Upper lobe of left lung (tissue), 6 donors: ENCODE data around the gene RHOB. TPM values are rescaled to one million over a fixed set of nuclear protein-coding genes. Genes with fewer than 3 reads are reported as not detected.

Source experiments
- ATAC-seq, 2 donors: fragments of 200-7000 bp; cut with Tn5 transposase; one replicate each; pipeline ENCODE4 v1.9.1; 2022; ENCODE audit warnings: mild to moderate bottlenecking in 2 of 2, moderate library complexity in 2 of 2; ENCODE audit not compliant: low FRiP score in 2 of 2
- DNase-seq, 2 donors: peaks; one replicate each; pipeline ENCODE4 v3.0.0-alpha.2; 2019 to 2020
- H3K27ac ChIP-seq, 4 donors: fragments of 200-600 bp; sonication (generic); one replicate each; pipeline ENCODE4 v1.5.1; 2016 to 2019
- H3K27me3 ChIP-seq, 4 donors: fragments of 200-600 bp; sonication (generic); one replicate each; pipeline ENCODE4 v1.5.1; 2017 to 2019
- H3K36me3 ChIP-seq, 4 donors: fragments of 200-600 bp; sonication (generic); one replicate each; pipeline ENCODE4 v1.5.1; 2016 to 2019
- H3K4me1 ChIP-seq, 4 donors: fragments of 200-600 bp; sonication (generic); one replicate each; pipeline ENCODE4 v1.5.1; 2018 to 2019
- H3K4me3 ChIP-seq, 4 donors: fragments of 200-600 bp; sonication (generic); one replicate each; pipeline ENCODE4 v1.5.1; 2017 to 2019; ENCODE audit warnings: mild to moderate bottlenecking in 2 of 4, moderate library complexity in 1 of 4
- H3K9me3 ChIP-seq, 4 donors: fragments of 200-600 bp; sonication (generic); one replicate each; pipeline ENCODE4 v1.5.1; 2018 to 2019
- CTCF ChIP-seq, 6 experiments: fragments of 450-650 bp in 4 of 6; fragments of 200-600 bp in 2 of 6; sonication (generic) in 2 of 6; IDR thresholded peaks; one replicate each; pipeline ENCODE4 v1.5.1; 2016 to 2019; ENCODE audit warnings: antibody characterized with exemption in 6 of 6
- EP300 ChIP-seq, 4 donors: sonication (generic); formaldehyde crosslinking; IDR thresholded peaks; one replicate each; pipeline ENCODE4 v1.5.1; 2017; ENCODE audit warnings: antibody characterized with exemption in 4 of 4, control low read depth in 2 of 4
- POLR2A ChIP-seq, 4 donors: fragments of 450-650 bp; IDR thresholded peaks; one replicate each; pipeline ENCODE4 v1.5.1; 2016 to 2017; ENCODE audit warnings: antibody characterized with exemption in 4 of 4, mild to moderate bottlenecking in 2 of 4
- POLR2AphosphoS5 ChIP-seq, 2 donors: sonication (generic); formaldehyde crosslinking; IDR thresholded peaks; one replicate each; pipeline ENCODE4 v1.5.1; 2017; ENCODE audit warnings: antibody characterized with exemption in 2 of 2
- WGBS, 2 donors: methylation state at CpG; one replicate each; pipeline ENCODE4 v1.1.5; 2017 to 2018; 5-methylcytosine and 5-hydroxymethylcytosine counted together
- total RNA-seq, 6 donors: library from RNA; depleted of rRNA in 4 of 6; stranded (reverse); fragments of >200 nt in 4 of 6; gene quantifications; one replicate each; pipeline versions ENCODE4 v1.1.0 to v1.2.1, GENCODE V29; 2016 to 2021
- donor health status: DM: no; HTN: no; CAD: no; lungs with moderate emphysema.
- donor health status: DM: no; HTN: yes; CAD: no; lungs with severe emphysema.

Gene RHOB
- total RNA-seq, 6 donors from 2014 or later: 193 to 583 (median 336) TPM

- 62 to 75% methylated on average over 4 of the region's 4 CpGs for WGBS, 2 donors
- ATAC-seq (peak in 1 of 2 donors; percentile 26), DNase-seq (peak in 1 of 2 donors; percentile 15)
- H3K36me3 ChIP-seq: no peaks in the 10 kb centered on the region
- H3K27ac ChIP-seq: no peak overlapping the region
- H3K27me3 ChIP-seq: no peaks in the 10 kb centered on the region
- H3K9me3 ChIP-seq: no peaks in the 10 kb centered on the region
- H3K4me3 ChIP-seq: no peak overlapping the region
- TF ChIP-seq EP300 (IDR thresholded peaks at IDR 0.05): no peak
- TF ChIP-seq CTCF (IDR thresholded peaks at IDR 0.05): no peak
- TF ChIP-seq POLR2A (IDR thresholded peaks at IDR 0.05): no peak
- no peak for TF ChIP-seq POLR2AphosphoS5 (IDR thresholded peaks at IDR 0.05)
- no peaks in the 10 kb centered on the region for H3K4me1 ChIP-seq
Measured at GRCh38 chr2:20465716-20466394, 19.0 kb downstream of the RHOB start.

GRCh38 chr2:20467789-20468548 lies 21.1 kb downstream of the RHOB start:
- peak in 1 of 2 donors; percentile 6 for DNase-seq
- ATAC-seq: no peak
- no peak for TF ChIP-seq EP300 (IDR thresholded peaks at IDR 0.05)
- no peaks in the 10 kb centered on the region for H3K36me3 ChIP-seq
- no peaks in the 10 kb centered on the region for H3K4me1 ChIP-seq
- no peak overlapping the region for H3K27ac ChIP-seq
- no peaks in the 10 kb centered on the region for H3K9me3 ChIP-seq
- H3K27me3 ChIP-seq: no peaks in the 10 kb centered on the region
- WGBS, 2 donors: 91 to 92% methylated on average over 11 of the region's 11 CpGs
- no peak overlapping the region for H3K4me3 ChIP-seq

- Histone ChIP-seq H3K27ac (no peak overlapping the region), H3K4me1 (no peaks in the 10 kb centered on the region), H3K36me3 (no peaks in the 10 kb centered on the region), H3K27me3 (no peaks in the 10 kb centered on the region), H3K9me3 (no peaks in the 10 kb centered on the region), H3K4me3 (no peak overlapping the region)
- DNase-seq: peak in 1 of 2 donors; percentile 12
- WGBS, 2 donors: 81 to 82% methylated on average over 11 of the region's 11 CpGs
- ATAC-seq: no peak
- TF ChIP-seq CTCF (IDR thresholded peaks at IDR 0.05) (no peak), POLR2AphosphoS5 (IDR thresholded peaks at IDR 0.05) (no peak), POLR2A (IDR thresholded peaks at IDR 0.05) (no peak), EP300 (IDR thresholded peaks at IDR 0.05) (no peak)
Measured at GRCh38 chr2:20468549-20469500, 22.0 kb downstream of the RHOB start.

GRCh38 chr2:20469595-20469994 lies 22.7 kb downstream of the RHOB start:
- DNase-seq (peak; percentile 12 to 15), ATAC-seq (no peak)
- TF ChIP-seq POLR2AphosphoS5 (IDR thresholded peaks at IDR 0.05): no peak
- TF ChIP-seq POLR2A (IDR thresholded peaks at IDR 0.05): no peak
- no peak for TF ChIP-seq CTCF (IDR thresholded peaks at IDR 0.05)
- TF ChIP-seq EP300 (IDR thresholded peaks at IDR 0.05): no peak
- Histone ChIP-seq H3K27me3 (no peaks in the 10 kb centered on the region), H3K4me1 (no peaks in the 10 kb centered on the region), H3K9me3 (no peaks in the 10 kb centered on the region), H3K36me3 (no peaks in the 10 kb centered on the region), H3K27ac (no peak overlapping the region), H3K4me3 (no peak overlapping the region)
- 87 to 91% methylated on average over 7 to 8 of the region's 8 CpGs for WGBS, 2 donors

- ATAC-seq (no peak), DNase-seq (no peak)
- TF ChIP-seq CTCF (IDR thresholded peaks at IDR 0.05) (no peak), POLR2AphosphoS5 (IDR thresholded peaks at IDR 0.05) (no peak), POLR2A (IDR thresholded peaks at IDR 0.05) (no peak), EP300 (IDR thresholded peaks at IDR 0.05) (no peak)
- no peaks in the 10 kb centered on the region for H3K4me1 ChIP-seq
- H3K27me3 ChIP-seq: no peaks in the 10 kb centered on the region
- H3K36me3 ChIP-seq: no peaks in the 10 kb centered on the region
- H3K27ac ChIP-seq: no peak overlapping the region
- WGBS, 2 donors: 94 to 96% methylated on average over 6 of the region's 6 CpGs
- H3K9me3 ChIP-seq: no peaks in the 10 kb centered on the region
- no peak overlapping the region for H3K4me3 ChIP-seq
Measured at GRCh38 chr2:20470211-20470610, 23.3 kb downstream of the RHOB start.
